ENCODE data around the gene KRT8. TPM values are rescaled to one million over a fixed set of nuclear protein-coding genes. Genes with fewer than 3 reads are reported as not detected.

KRT8 gene
- total RNA-seq, 2 experiments from 2014 or later = 0.56 to 1.1 TPM

- ChIA-PET POLR2A (no interaction called here), CTCF (interaction anchor here (0.7 to 8.8 kb wide), 13 partner anchors 9 to 296 kb away, joined by 3 to 110 read pairs (median 3); no protein-coding TSS in a partner anchor)
- Mint-ChIP-seq H3K27me3 (peaks cover 4% of the 10 kb centered on the region), H3K4me1 (peaks cover 22% of the 10 kb centered on the region), H3K4me3 (no peak overlapping the region), H3K36me3 (ENCODE audit: low read depth) (no peaks in the 10 kb centered on the region), H3K27ac (no peak overlapping the region), H3K9me3 (ENCODE audit: low read depth) (no peaks in the 10 kb centered on the region)
- intact Hi-C loops (cut with DNase I, micrococcal nuclease) = loop anchor here (2.0 to 10.0 kb wide), 4 partner anchors 157 to 715 kb away; no protein-coding TSS in a partner anchor
- DNase-seq (no peak), ATAC-seq (no peak)
These were observed 33.4 kb downstream of the KRT8 start for GRCh38 chr12:52871291-52872039.

- POLR2A ChIA-PET = no interaction called here
These were observed 34.2 kb downstream of the KRT8 start for GRCh38 chr12:52870361-52871290.

GRCh38 chr12:52867642-52868041, 37.2 kb downstream of the KRT8 start:
- H3K9me3 Mint-ChIP-seq (ENCODE audit: low read depth) = no peaks in the 10 kb centered on the region
- H3K27me3 Mint-ChIP-seq = no peaks in the 10 kb centered on the region
- no peaks in the 10 kb centered on the region for H3K36me3 Mint-ChIP-seq (ENCODE audit: low read depth)
- H3K4me3 Mint-ChIP-seq = no peak overlapping the region
- H3K4me1 Mint-ChIP-seq = peaks cover 12% of the 10 kb centered on the region
- intact Hi-C loops (cut with DNase I, micrococcal nuclease) = no loop called here
- POLR2A ChIA-PET = no interaction called here
- peak; percentile 51 for DNase-seq
- CTCF ChIA-PET = interaction anchor here (0.6 to 2.8 kb wide), 5 partner anchors 10 to 492 kb away, joined by 3 to 17 read pairs (median 4); no protein-coding TSS in a partner anchor
- peak; percentile 33 for ATAC-seq
- no peak overlapping the region for H3K27ac Mint-ChIP-seq

More at GRCh38 chr12:52870361-52871290, 34.2 kb downstream of the KRT8 start:
- Mint-ChIP-seq H3K36me3 (ENCODE audit: low read depth) (no peaks in the 10 kb centered on the region), H3K4me1 (peaks cover 22% of the 10 kb centered on the region), H3K27ac (no peak overlapping the region), H3K9me3 (ENCODE audit: low read depth) (no peaks in the 10 kb centered on the region), H3K27me3 (peaks cover 4% of the 10 kb centered on the region), H3K4me3 (no peak overlapping the region)
- intact Hi-C loops (cut with DNase I, micrococcal nuclease) = loop anchor here (1.0 to 10.0 kb wide), 5 partner anchors 156 to 714 kb away; no protein-coding TSS in a partner anchor
- DNase-seq (peak; percentile 90), ATAC-seq (peak; percentile 80)
- CTCF ChIA-PET = interaction anchor here (0.5 to 8.8 kb wide), 43 partner anchors 9 to 722 kb away, joined by 3 to 110 read pairs (median 3); partner anchors contain the start of genes KRT3 and KRT79

GRCh38 chr12:52867152-52867551, 37.7 kb downstream of the KRT8 start:
- Mint-ChIP-seq H3K36me3 (ENCODE audit: low read depth) (no peaks in the 10 kb centered on the region), H3K4me3 (no peak overlapping the region), H3K9me3 (ENCODE audit: low read depth) (no peaks in the 10 kb centered on the region), H3K27me3 (no peaks in the 10 kb centered on the region), H3K4me1 (peaks cover 12% of the 10 kb centered on the region), H3K27ac (no peak overlapping the region)
- CTCF ChIA-PET = interaction anchor here (0.6 to 2.8 kb wide), 9 partner anchors 10 to 492 kb away, joined by 3 to 17 read pairs (median 4); no protein-coding TSS in a partner anchor
- intact Hi-C loops (cut with DNase I, micrococcal nuclease) = no loop called here
- POLR2A ChIA-PET = no interaction called here
- no peak for DNase-seq
- no peak for ATAC-seq

GRCh38 chr12:52865090-52865944, 39.6 kb downstream of the KRT8 start:
- no peak overlapping the region for H3K27ac Mint-ChIP-seq
- no peak overlapping the region for H3K4me3 Mint-ChIP-seq
- no peaks in the 10 kb centered on the region for H3K27me3 Mint-ChIP-seq
- H3K9me3 Mint-ChIP-seq (ENCODE audit: low read depth) = no peaks in the 10 kb centered on the region
- H3K36me3 Mint-ChIP-seq (ENCODE audit: low read depth) = no peaks in the 10 kb centered on the region
- ATAC-seq (peak; percentile 39), DNase-seq (peak; percentile 56)
- intact Hi-C loops (cut with DNase I, micrococcal nuclease) = no loop called here
- POLR2A ChIA-PET = no interaction called here
- peaks cover 12% of the 10 kb centered on the region for H3K4me1 Mint-ChIP-seq
- CTCF ChIA-PET = interaction anchor here (0.6 to 2.8 kb wide), 14 partner anchors 8 to 598 kb away, joined by 3 to 17 read pairs (median 4); partner anchors contain the start of gene KRT76

- no peak for DNase-seq
- intact Hi-C loops (cut with DNase I, micrococcal nuclease) = no loop called here
- POLR2A ChIA-PET = no interaction called here
- CTCF ChIA-PET = interaction anchor here (0.7 to 3.0 kb wide), 3 partner anchors 9 to 1065 kb away, joined by 3 to 9 read pairs (median 6); no protein-coding TSS in a partner anchor
- H3K27me3 Mint-ChIP-seq = no peaks in the 10 kb centered on the region
- no peaks in the 10 kb centered on the region for H3K9me3 Mint-ChIP-seq (ENCODE audit: low read depth)
- no peak overlapping the region for H3K4me3 Mint-ChIP-seq
- ATAC-seq = no peak
- H3K27ac Mint-ChIP-seq = no peak overlapping the region
- H3K4me1 Mint-ChIP-seq = peaks cover 2% of the 10 kb centered on the region
- no peaks in the 10 kb centered on the region for H3K36me3 Mint-ChIP-seq (ENCODE audit: low read depth)
These were observed 42.9 kb downstream of the KRT8 start for GRCh38 chr12:52862023-52862422.

- intact Hi-C loops (cut with DNase I, micrococcal nuclease) = no loop called here
- no peaks in the 10 kb centered on the region for H3K27me3 Mint-ChIP-seq
- CTCF ChIA-PET = interaction anchor here (0.7 to 3.0 kb wide), 5 partner anchors 9 to 1065 kb away, joined by 3 to 9 read pairs (median 3); no protein-coding TSS in a partner anchor
These were observed 43.4 kb downstream of the KRT8 start for GRCh38 chr12:52861511-52861910.

GRCh38 chr12:52860102-52860823, 44.6 kb downstream of the KRT8 start:
- ChIA-PET POLR2A (no interaction called here), CTCF (interaction anchor here (0.7 to 1.5 kb wide), 3 partner anchors 10 to 21 kb away, joined by 3 read pairs; no protein-coding TSS in a partner anchor)
- Mint-ChIP-seq H3K27me3 (no peaks in the 10 kb centered on the region), H3K27ac (no peak overlapping the region), H3K9me3 (ENCODE audit: low read depth) (peaks cover 2% of the 10 kb centered on the region), H3K36me3 (ENCODE audit: low read depth) (no peaks in the 10 kb centered on the region), H3K4me1 (no peaks in the 10 kb centered on the region), H3K4me3 (no peak overlapping the region)
- DNase-seq (no peak), ATAC-seq (no peak)
- intact Hi-C loops (cut with DNase I, micrococcal nuclease) = no loop called here

More at GRCh38 chr12:52861511-52861910, 43.4 kb downstream of the KRT8 start:
- H3K4me3 Mint-ChIP-seq = no peak overlapping the region
- H3K4me1 Mint-ChIP-seq = no peaks in the 10 kb centered on the region
- H3K9me3 Mint-ChIP-seq (ENCODE audit: low read depth) = no peaks in the 10 kb centered on the region
- DNase-seq (no peak), ATAC-seq (no peak)
- H3K27ac Mint-ChIP-seq = no peak overlapping the region
- POLR2A ChIA-PET = no interaction called here
- no peaks in the 10 kb centered on the region for H3K36me3 Mint-ChIP-seq (ENCODE audit: low read depth)

GRCh38 chr12:52857500-52857899, 47.4 kb downstream of the KRT8 start:
- DNase-seq (no peak), ATAC-seq (no peak)
- H3K27ac Mint-ChIP-seq = no peak overlapping the region
- H3K4me3 Mint-ChIP-seq = no peak overlapping the region
- peaks cover 2% of the 10 kb centered on the region for H3K9me3 Mint-ChIP-seq (ENCODE audit: low read depth)
- intact Hi-C loops (cut with DNase I, micrococcal nuclease) = no loop called here
- POLR2A ChIA-PET = no interaction called here
- H3K36me3 Mint-ChIP-seq (ENCODE audit: low read depth) = no peaks in the 10 kb centered on the region
- H3K27me3 Mint-ChIP-seq = peaks cover 3% of the 10 kb centered on the region
- H3K4me1 Mint-ChIP-seq = no peaks in the 10 kb centered on the region
- CTCF ChIA-PET = no interaction called here

GRCh38 chr12:52856787-52857186, 48.1 kb downstream of the KRT8 start:
- Mint-ChIP-seq H3K4me3 (no peak overlapping the region), H3K4me1 (no peaks in the 10 kb centered on the region), H3K27me3 (peaks cover 3% of the 10 kb centered on the region), H3K9me3 (ENCODE audit: low read depth) (peaks cover 2% of the 10 kb centered on the region), H3K36me3 (ENCODE audit: low read depth) (no peaks in the 10 kb centered on the region), H3K27ac (no peak overlapping the region)
- ChIA-PET CTCF (no interaction called here), POLR2A (no interaction called here)
- DNase-seq = no peak
- ATAC-seq = no peak
- intact Hi-C loops (cut with DNase I, micrococcal nuclease) = no loop called here
